A673 (cell line): Measurements from ENCODE around the gene MAP2. TPM values are rescaled to one million over a fixed set of nuclear protein-coding genes. Genes with fewer than 3 reads are reported as not detected.

Experiments used
- BruUV-seq: library from RNA; stranded (reverse); fragments of 400-500 nt; replicated peaks from 2 replicates; lab custom pipeline; 2021; lab: Mats Ljungman, UMichigan
- CTCF ChIA-PET: fragments of 300-600 bp; sonication (Branson Sonifier 250); formaldehyde crosslinking; loops from one replicate; lab custom pipeline; 2022; ENCODE audit warnings: antibody characterized with exemption; lab: Charles Lee
- POLR2A ChIA-PET: fragments of 300-600 bp; sonication (Branson Sonifier 250); formaldehyde crosslinking; loops from one replicate; lab custom pipeline; 2022; ENCODE audit warnings: antibody characterized with exemption; ENCODE audit not compliant: low non-redundant PET; lab: Charles Lee
- DNase-seq: peaks from one replicate; pipeline ENCODE4 v3.0.0-alpha.2; 2015; ENCODE audit warnings: low spot score
- H3K27ac ChIP-seq: fragments of 200-600 bp; sonication (generic); 2 replicates; pipeline ENCODE4 v1.5.1; 2016; ENCODE audit warnings: mixed run types, low read depth, mild to moderate bottlenecking, mixed read lengths, antibody characterized with exemption, low read length; ENCODE audit not compliant: poor library complexity, severe bottlenecking
- H3K27me3 ChIP-seq: fragments of 200-600 bp; sonication (generic); replicated peaks from 2 replicates; pipeline ENCODE4 v1.6.1; 2017; ENCODE audit warnings: mixed run types, low read depth, mild to moderate bottlenecking, mixed read lengths, antibody characterized with exemption, low read length; ENCODE audit not compliant: insufficient read depth, poor library complexity
- H3K36me3 ChIP-seq: fragments of 200-600 bp; sonication (generic); 2 replicates; pipeline ENCODE4 v1.6.1; 2016; ENCODE audit warnings: mixed run types, mild to moderate bottlenecking, mixed read lengths, antibody characterized with exemption, low read length; ENCODE audit not compliant: insufficient read depth, poor library complexity, severe bottlenecking
- H3K4me1 ChIP-seq: fragments of 200-600 bp; sonication (generic); 2 replicates; pipeline ENCODE4 v1.6.1; 2017; ENCODE audit warnings: mixed run types, mild to moderate bottlenecking, mixed read lengths, antibody characterized with exemption, low read length; ENCODE audit not compliant: insufficient read depth, poor library complexity, severe bottlenecking
- H3K4me3 ChIP-seq: fragments of 200-600 bp; sonication (generic); 2 replicates; pipeline ENCODE4 v1.5.1; 2016; ENCODE audit warnings: low read depth, mixed run types, mild to moderate bottlenecking, mixed read lengths, low read length; ENCODE audit not compliant: poor library complexity, severe bottlenecking
- H3K9me3 ChIP-seq: fragments of 200-600 bp; sonication (generic); 2 replicates; pipeline ENCODE4 v1.6.1; 2016; ENCODE audit warnings: mixed run types, low read depth, mild to moderate bottlenecking, mixed read lengths, antibody characterized with exemption, low read length; ENCODE audit not compliant: poor library complexity, severe bottlenecking
- CTCF ChIP-seq: fragments of 300-800, 200-600 bp; sonication (generic); conservative IDR thresholded peaks from 2 replicates; pipeline ENCODE4 v1.5.1; 2017; ENCODE audit warnings: low read depth, mild to moderate bottlenecking, antibody characterized with exemption, low read length, moderate library complexity, mixed read lengths
- EZH2 ChIP-seq: fragments of 200-600 bp; sonication (generic); IDR thresholded peaks from 2 replicates; pipeline ENCODE4 v1.6.1; 2017; ENCODE audit warnings: borderline replicate concordance, low read depth, mild to moderate bottlenecking, mixed read lengths, antibody characterized with exemption, low read length; ENCODE audit not compliant: poor library complexity, severe bottlenecking
- intact Hi-C: fragments of 100-400 bp; cut with micrococcal nuclease; formaldehyde crosslinking; loops from one replicate; pipeline ENCODE4 v1.10.0; 2022; ENCODE audit not compliant: unreplicated experiment
- total RNA-seq: library from RNA; stranded (reverse); gene quantifications from 2 replicates; pipeline ENCODE4 v1.2.3, GENCODE V29; 2021

Gene MAP2
- total RNA-seq, 1 experiment from 2014 or later: 1.7 TPM

GRCh38 chr2:209556354-209556961, 132.6 kb downstream of the MAP2 start:
- H3K36me3 ChIP-seq: no peaks in the 10 kb centered on the region
- no peaks in the 10 kb centered on the region for H3K27me3 ChIP-seq
- peak; percentile 59 for DNase-seq
- ChIA-PET CTCF (interaction anchor here (0.6 to 1.3 kb wide), 4 partner anchors 115 to 329 kb away, joined by 4 to 7 read pairs (median 5); no protein-coding TSS in a partner anchor), POLR2A (no interaction called here)
- intact Hi-C loops: loop anchor here (1.0 to 10.0 kb wide), 3 partner anchors 131 to 1152 kb away; partner anchors contain the start of gene PTH2R
- TF ChIP-seq EZH2: no peak
- peak; percentile 73 for TF ChIP-seq CTCF
- H3K4me1 ChIP-seq: no peaks in the 10 kb centered on the region
- no peaks in the 10 kb centered on the region for H3K9me3 ChIP-seq
- no peak overlapping the region for H3K4me3 ChIP-seq
- H3K27ac ChIP-seq: no peak overlapping the region
- no TSS peak for BruUV-seq

- intact Hi-C loops: no loop called here
- no peaks in the 10 kb centered on the region for H3K4me1 ChIP-seq
- no peaks in the 10 kb centered on the region for H3K9me3 ChIP-seq
- no peak for TF ChIP-seq EZH2
- TF ChIP-seq CTCF: no peak
- ChIA-PET CTCF (no interaction called here), POLR2A (no interaction called here)
- no peak for DNase-seq
- BruUV-seq: no TSS peak
- no peak overlapping the region for H3K27ac ChIP-seq
- H3K4me3 ChIP-seq: no peak overlapping the region
- no peaks in the 10 kb centered on the region for H3K27me3 ChIP-seq
- no peaks in the 10 kb centered on the region for H3K36me3 ChIP-seq
Measured at GRCh38 chr2:209560911-209561310, 137.1 kb downstream of the MAP2 start.

- Histone ChIP-seq H3K4me3 (no peak overlapping the region), H3K27me3 (no peaks in the 10 kb centered on the region), H3K36me3 (no peaks in the 10 kb centered on the region), H3K9me3 (no peaks in the 10 kb centered on the region), H3K27ac (no peak overlapping the region), H3K4me1 (no peaks in the 10 kb centered on the region)
- CTCF ChIA-PET: no interaction called here
- TF ChIP-seq CTCF: no peak
- no peak for TF ChIP-seq EZH2
- intact Hi-C loops: no loop called here
- BruUV-seq: no TSS peak
- POLR2A ChIA-PET: no interaction called here
- DNase-seq: no peak
Measured at GRCh38 chr2:209563453-209563852, 139.6 kb downstream of the MAP2 start.
